A549 (cell line): ENCODE results near the gene KCTD4. TPM values are rescaled to one million over a fixed set of nuclear protein-coding genes. Genes with fewer than 3 reads are reported as not detected.

Source experiments
- BHLHE40 ChIP-seq: IDR thresholded peaks from 2 replicates; pipeline ENCODE4 v1.6.1; 2012; ENCODE audit warnings: low read depth, low read length, inconsistent platforms
- CHD2 ChIP-seq: fragments of 150-350 bp; IDR thresholded peaks from 2 replicates; pipeline ENCODE4 v1.6.1; 2014; ENCODE audit warnings: low read length; ENCODE audit not compliant: partially characterized antibody
- CTCF ChIP-seq: fragments of >200 bp; sonication (Bioruptor Twin); formaldehyde crosslinking; IDR thresholded peaks from 3 replicates; pipeline ENCODE4 v1.5.1; 2016
- E2F6 ChIP-seq: IDR thresholded peaks from 2 replicates; pipeline ENCODE4 v1.6.1; 2012; ENCODE audit warnings: low read depth, borderline replicate concordance
- EHF ChIP-seq: fragments of 250-450 bp; sonication (Bioruptor Pico); IDR thresholded peaks from 2 replicates; pipeline ENCODE4 v1.5.0; 2020; ENCODE audit warnings: mild to moderate bottlenecking
- EHMT2 ChIP-seq: fragments of 200-600 bp; sonication (generic); IDR thresholded peaks from 2 replicates; pipeline ENCODE4 v1.6.1; 2016; ENCODE audit warnings: antibody characterized with exemption, low read depth, mild to moderate bottlenecking, moderate library complexity
- FOSB ChIP-seq: fragments of 250-450 bp; sonication (Bioruptor Pico); IDR thresholded peaks from 2 replicates; pipeline ENCODE4 v1.5.0; 2020; ENCODE audit warnings: mild to moderate bottlenecking, moderate library complexity
- FOSL2 ChIP-seq, 2 experiments: fragments of 450-650 bp in 1 of 2; fragments of >200 bp in 1 of 2; sonication (Bioruptor Twin) in 1 of 2; formaldehyde crosslinking; IDR thresholded peaks; 2 replicates each; pipeline versions ENCODE4 v1.5.0 to v1.6.1; 2016 to 2020; ENCODE audit warnings: mild to moderate bottlenecking in 1 of 2, moderate library complexity in 1 of 2
- HES2 ChIP-seq: fragments of >200 bp; sonication (Bioruptor Twin); formaldehyde crosslinking; IDR thresholded peaks from 2 replicates; pipeline ENCODE4 v1.6.1; 2016
- HEYL ChIP-seq: fragments of 250-450 bp; sonication (Bioruptor Pico); IDR thresholded peaks from 2 replicates; pipeline ENCODE4 v1.8.0; 2021; ENCODE audit warnings: mild to moderate bottlenecking, moderate library complexity
- HOXB13 ChIP-seq: fragments of 250-450 bp; sonication (Bioruptor Pico); IDR thresholded peaks from 2 replicates; pipeline ENCODE4 v1.5.0; 2020; ENCODE audit warnings: low read depth, mild to moderate bottlenecking, moderate library complexity
- HOXB5 ChIP-seq: fragments of 250-450 bp; sonication (Bioruptor Pico); IDR thresholded peaks from 2 replicates; pipeline ENCODE4 v1.5.0; 2020; ENCODE audit warnings: mild to moderate bottlenecking, moderate library complexity
- JUNB ChIP-seq: fragments of >200 bp; sonication (Bioruptor Twin); formaldehyde crosslinking; IDR thresholded peaks from 2 replicates; pipeline ENCODE4 v1.6.1; 2016
- KDM5A ChIP-seq: fragments of 200-600 bp; sonication (generic); IDR thresholded peaks from 2 replicates; pipeline ENCODE4 v1.6.1; 2016; ENCODE audit warnings: antibody characterized with exemption, mild to moderate bottlenecking
- NPAS2 ChIP-seq: fragments of 250-450 bp; sonication (Bioruptor Pico); IDR thresholded peaks from 2 replicates; pipeline ENCODE4 v1.8.0; 2022; ENCODE audit warnings: mild to moderate bottlenecking, moderate library complexity, borderline replicate concordance
- NR3C1 ChIP-seq: fragments of >200 bp; sonication (Bioruptor Twin); formaldehyde crosslinking; IDR thresholded peaks from 3 replicates; pipeline ENCODE4 v1.6.1; 2017
- POLR2AphosphoS2 ChIP-seq: conservative IDR thresholded peaks from 2 replicates; pipeline ENCODE4 v1.6.1; 2012; ENCODE audit warnings: low read length, improper control_type of control experiment, inconsistent platforms
- RAD21 ChIP-seq, 2 experiments: fragments of >200 bp in 1 of 2; sonication (Bioruptor Twin) in 1 of 2; formaldehyde crosslinking in 1 of 2; IDR thresholded peaks in 1 of 2; conservative IDR thresholded peaks in 1 of 2; 2 replicates in 1 of 2; 3 replicates in 1 of 2; pipeline ENCODE4 v1.6.1; 2012 to 2018; ENCODE audit warnings: inconsistent platforms in 1 of 2
- RARB ChIP-seq: fragments of 250-450 bp; sonication (Bioruptor Pico); IDR thresholded peaks from 2 replicates; pipeline ENCODE4 v1.8.0; 2021; ENCODE audit warnings: mild to moderate bottlenecking, moderate library complexity
- RCOR1 ChIP-seq: fragments of 150-350 bp; IDR thresholded peaks from 2 replicates; pipeline ENCODE4 v1.6.1; 2014; ENCODE audit warnings: antibody characterized with exemption, low read length, low read depth
- REST ChIP-seq: fragments of 200-600 bp; sonication (generic); IDR thresholded peaks from 2 replicates; pipeline ENCODE4 v1.6.1; 2016; ENCODE audit warnings: antibody characterized with exemption, mild to moderate bottlenecking, moderate library complexity
- RFX5 ChIP-seq: fragments of 450-650 bp; IDR thresholded peaks from 2 replicates; pipeline ENCODE4 v1.7.1; 2014; ENCODE audit warnings: antibody characterized with exemption, mild to moderate bottlenecking, moderate library complexity
- RNF2 ChIP-seq: fragments of 200-600 bp; sonication (generic); IDR thresholded peaks from 2 replicates; pipeline ENCODE4 v1.6.1; 2016; ENCODE audit warnings: low read depth, mild to moderate bottlenecking, antibody characterized with exemption, moderate library complexity, borderline replicate concordance
- TFCP2L1 ChIP-seq: fragments of 250-450 bp; sonication (Bioruptor Pico); IDR thresholded peaks from 2 replicates; pipeline ENCODE4 v1.5.0; 2021; ENCODE audit warnings: mild to moderate bottlenecking
- TP53 ChIP-seq: fragments of 250-450 bp; sonication (Bioruptor Pico); IDR thresholded peaks from 2 replicates; pipeline ENCODE4 v1.5.0; 2021; ENCODE audit warnings: mild to moderate bottlenecking, moderate library complexity
- ZC3H11A ChIP-seq: fragments of 450-650 bp; IDR thresholded peaks from 2 replicates; pipeline ENCODE4 v1.6.1; 2014; ENCODE audit warnings: antibody characterized with exemption, mild to moderate bottlenecking
- ZFP36 ChIP-seq: fragments of 450-650 bp; IDR thresholded peaks from 2 replicates; pipeline ENCODE4 v1.6.1; 2014; ENCODE audit warnings: borderline replicate concordance; ENCODE audit not compliant: partially characterized antibody
- ZNF302 ChIP-seq: fragments of 250-450 bp; sonication (Bioruptor Pico); IDR thresholded peaks from 2 replicates; pipeline ENCODE4 v1.9.0; 2021; ENCODE audit warnings: inconsistent platforms, mild to moderate bottlenecking, moderate library complexity
- polyA plus RNA-seq, 4 experiments: library from polyadenylated mRNA; depleted of rRNA in 3 of 4; stranded (reverse); fragments of >200 nt; fragmentation: RNase III in 1 of 4; extraction: RNeasy Plus Mini Kit Qiagen cat#74134 plus additional on column Dnase treatment in 1 of 4; gene quantifications; 2 replicates in 3 of 4; 3 replicates in 1 of 4; pipeline ENCODE4 v1.2.3, GENCODE V29; 2011 to 2017

The KCTD4 gene
- polyA plus RNA-seq, 2 of the 4 experiments (the other 2 are of a cell fraction), result not detected

DNA sequence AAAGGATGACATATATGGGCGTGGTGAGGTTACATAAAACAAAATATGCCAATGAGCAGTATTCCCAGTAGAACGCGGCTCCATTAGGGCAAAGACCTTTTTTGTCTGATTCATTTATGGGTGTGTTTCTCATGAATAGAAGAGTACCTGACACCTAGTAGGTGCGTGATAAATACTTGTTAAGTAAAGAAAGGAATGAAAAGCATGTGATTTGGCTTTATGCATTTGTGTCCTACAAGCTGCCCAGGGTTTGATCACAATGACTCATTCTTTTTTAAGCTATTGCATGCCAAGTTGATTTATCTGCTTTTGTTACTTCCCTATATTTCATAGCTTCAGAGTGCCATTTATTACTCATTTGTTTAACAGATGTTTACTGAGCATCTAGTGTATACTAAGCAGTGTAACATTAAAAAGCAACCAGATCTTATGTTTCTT lies 19.1 kb upstream of the KCTD4 start (continued):
- TF ChIP-seq REST (no peak), FOSB (CRISPR knock-in tag) (no peak), RCOR1 (no peak), CHD2 (no peak), TFCP2L1 (no peak), RFX5 (no peak), KDM5A (no peak), TP53 (CRISPR knock-in tag) (no peak), POLR2AphosphoS2 (no peak), EHMT2 (no peak), CTCF (no peak), HES2 (no peak), ZNF302 (CRISPR knock-in tag) (no peak), NPAS2 (no peak), HOXB5 (CRISPR knock-in tag) (peak; percentile 69; the same call in 1 of the 2 replicates), BHLHE40 (no peak), NR3C1 (no peak), E2F6 (no peak), RAD21 (conservative IDR thresholded peaks at IDR 0.05 in 1 of 2, IDR thresholded peaks at IDR 0.05 in 1 of 2) (no peak), JUNB (peak; percentile 78), HEYL (CRISPR knock-in tag) (no peak), HOXB13 (CRISPR knock-in tag) (no peak), RNF2 (no peak), RARB (no peak), FOSL2 (IDR thresholded peaks at IDR 0.05) (0 out of 2 replicates have a peak, but pooled peaks have one; percentile 52), FOSL2 (CRISPR knock-in tag; IDR thresholded peaks at IDR 0.05) (peak; percentile 89), EHF (CRISPR knock-in tag) (no peak), ZC3H11A (no peak), ZFP36 (no peak)
